ENCODE data around the gene COA1. TPM values are rescaled to one million over a fixed set of nuclear protein-coding genes. Genes with fewer than 3 reads are reported as not detected.
A peak's percentile ranks its signal among the peaks of the same experiment; 100 is the strongest.

Gene COA1
- total and polyA plus RNA-seq, 9 of the 15 experiments (the other 6 are each of a cell fraction or from before 2014, with no cell fraction given), result 98.9 to 463 (median 181) TPM

DNA sequence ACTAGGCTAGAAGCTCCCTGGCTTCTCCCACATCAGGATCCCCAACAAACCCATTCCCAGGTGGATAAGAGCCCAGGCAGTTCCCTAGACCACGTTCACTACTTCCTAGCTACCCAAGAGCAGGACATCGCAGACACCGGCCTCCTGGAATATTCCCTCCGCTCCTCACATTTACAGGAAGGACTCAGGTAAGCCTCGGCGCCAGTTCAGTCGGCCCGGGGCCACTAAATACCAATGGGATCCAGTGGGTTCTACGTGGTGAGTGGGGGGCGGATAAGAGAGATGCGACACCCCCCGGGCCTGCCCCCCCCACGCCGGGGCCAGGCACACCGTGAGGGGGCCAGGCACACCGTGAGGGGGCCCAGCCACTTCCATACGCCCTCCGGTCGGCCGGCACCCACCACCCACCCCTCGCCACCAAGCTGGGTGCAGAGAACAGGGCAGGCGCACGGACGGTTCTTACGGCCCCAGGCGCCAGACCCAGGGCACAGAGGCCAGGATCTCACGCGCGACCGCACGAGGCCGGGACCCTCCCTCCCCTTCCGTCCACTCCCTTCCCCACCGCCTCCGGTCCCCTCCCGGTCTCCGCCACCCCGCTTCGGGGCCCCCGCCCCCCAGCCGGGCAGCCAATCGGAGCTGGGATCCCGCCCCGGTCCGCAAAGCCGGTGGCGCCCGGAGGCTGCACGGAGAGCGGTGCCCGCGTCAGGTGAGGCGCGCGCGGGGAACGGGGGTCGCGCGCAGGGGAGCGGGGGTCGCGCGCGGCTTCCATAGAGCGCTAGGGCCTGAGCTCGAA, 28.9 kb upstream of the COA1 start, which contains the start of gene BLVRA (continued):
- TF ChIP-seq ID3 (CRISPR knock-in tag; IDR thresholded peaks at IDR 0.05) (no peak), ID3 (tag; IDR thresholded peaks at IDR 0.05) (peak; percentile 40; the same call in 1 of the 2 replicates), FIP1L1 (IDR thresholded peaks at IDR 0.05; ENCODE audit: low read depth, low read length, poor library complexity, severe bottlenecking) (no peak), NFE2L1 (tag; IDR thresholded peaks at IDR 0.05; ENCODE audit: borderline replicate concordance, low read depth) (no peak), TRIM28 (IDR thresholded peaks at IDR 0.05) (no peak), PML (IDR thresholded peaks at IDR 0.05; ENCODE audit: low read length) (0 out of 2 replicates have a peak, but pooled peaks have one; percentile 23), NCOA1 (IDR thresholded peaks at IDR 0.05; ENCODE audit: low read depth) (no peak), CBX1 (IDR thresholded peaks at IDR 0.05; ENCODE audit: low read depth) (no peak; the same call in none of the 2 replicates), ZNF785 (CRISPR knock-in tag; IDR thresholded peaks at IDR 0.05) (no peak), NCOA4 (IDR thresholded peaks at IDR 0.05; ENCODE audit: partially characterized antibody) (no peak), POLR2A (conservative IDR thresholded peaks at IDR 0.05) (peak; percentile 65), ZNF384 (IDR thresholded peaks at IDR 0.05; ENCODE audit: low read depth, low read length) (no peak), ZZZ3 (IDR thresholded peaks at IDR 0.05) (no peak), TCF7L2 (IDR thresholded peaks at IDR 0.05; ENCODE audit: low read depth, low read length) (no peak), E2F6 (IDR thresholded peaks at IDR 0.05; ENCODE audit: borderline replicate concordance in 1 of 2, extremely low read depth in 1 of 2, insufficient read depth in 1 of 2, insufficient read length in 1 of 2, low read depth in 1 of 2, low read length in 1 of 2, poor library complexity in 1 of 2, severe bottlenecking in 1 of 2) (peak in 1 of 2 experiments; percentile 64), HCFC1 (IDR thresholded peaks at IDR 0.05; ENCODE audit: low read depth, low read length) (no peak), MNT (conservative IDR thresholded peaks at IDR 0.05) (peak in 1 of 2 experiments; percentile 20; a peak in 1 of 4 replicates), MXI1 (IDR thresholded peaks at IDR 0.05; ENCODE audit: low read depth, low read length) (no peak), CXXC5 (CRISPR knock-in tag; IDR thresholded peaks at IDR 0.05) (peak; percentile 65; the same call in 1 of the 2 replicates), MYC (IDR thresholded peaks at IDR 0.05; ENCODE audit: low read depth, low read length) (peak; percentile 79), MYC (CRISPR knock-in tag; IDR thresholded peaks at IDR 0.05; ENCODE audit: borderline replicate concordance, low read depth) (peak; percentile 77; the same call in 1 of the 2 replicates), GTF2E2 (tag; IDR thresholded peaks at IDR 0.05) (peak; percentile 56; the same call in 1 of the 2 replicates), CEBPB (tag; IDR thresholded peaks at IDR 0.05) (no peak)
- TF ChIP-seq, protein P1, sequence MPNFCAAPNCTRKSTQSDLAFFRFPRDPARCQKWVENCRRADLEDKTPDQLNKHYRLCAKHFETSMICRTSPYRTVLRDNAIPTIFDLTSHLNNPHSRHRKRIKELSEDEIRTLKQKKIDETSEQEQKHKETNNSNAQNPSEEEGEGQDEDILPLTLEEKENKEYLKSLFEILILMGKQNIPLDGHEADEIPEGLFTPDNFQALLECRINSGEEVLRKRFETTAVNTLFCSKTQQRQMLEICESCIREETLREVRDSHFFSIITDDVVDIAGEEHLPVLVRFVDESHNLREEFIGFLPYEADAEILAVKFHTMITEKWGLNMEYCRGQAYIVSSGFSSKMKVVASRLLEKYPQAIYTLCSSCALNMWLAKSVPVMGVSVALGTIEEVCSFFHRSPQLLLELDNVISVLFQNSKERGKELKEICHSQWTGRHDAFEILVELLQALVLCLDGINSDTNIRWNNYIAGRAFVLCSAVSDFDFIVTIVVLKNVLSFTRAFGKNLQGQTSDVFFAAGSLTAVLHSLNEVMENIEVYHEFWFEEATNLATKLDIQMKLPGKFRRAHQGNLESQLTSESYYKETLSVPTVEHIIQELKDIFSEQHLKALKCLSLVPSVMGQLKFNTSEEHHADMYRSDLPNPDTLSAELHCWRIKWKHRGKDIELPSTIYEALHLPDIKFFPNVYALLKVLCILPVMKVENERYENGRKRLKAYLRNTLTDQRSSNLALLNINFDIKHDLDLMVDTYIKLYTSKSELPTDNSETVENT (CRISPR knock-in tag; IDR thresholded peaks at IDR 0.05), result 0 out of 2 replicates have a peak, but pooled peaks have one; percentile 39
